Hematopoietic multipotent progenitor cell treated with erythropoietin and hydrocortisone succinate and interleukin-3 and kit ligand, for 4 days (in vitro differentiated cells): ENCODE results near the gene LRRIQ1.
"Not testable (repeated sequence)": the region's sequence is repeated elsewhere in the genome, so short reads cannot be mapped to it uniquely, and the experiment has no call there.

Experiments
- DNase-seq: peaks from one replicate; pipeline ENCODE4 v3.0.0-alpha.2; 2015

The LRRIQ1 gene, protein sequence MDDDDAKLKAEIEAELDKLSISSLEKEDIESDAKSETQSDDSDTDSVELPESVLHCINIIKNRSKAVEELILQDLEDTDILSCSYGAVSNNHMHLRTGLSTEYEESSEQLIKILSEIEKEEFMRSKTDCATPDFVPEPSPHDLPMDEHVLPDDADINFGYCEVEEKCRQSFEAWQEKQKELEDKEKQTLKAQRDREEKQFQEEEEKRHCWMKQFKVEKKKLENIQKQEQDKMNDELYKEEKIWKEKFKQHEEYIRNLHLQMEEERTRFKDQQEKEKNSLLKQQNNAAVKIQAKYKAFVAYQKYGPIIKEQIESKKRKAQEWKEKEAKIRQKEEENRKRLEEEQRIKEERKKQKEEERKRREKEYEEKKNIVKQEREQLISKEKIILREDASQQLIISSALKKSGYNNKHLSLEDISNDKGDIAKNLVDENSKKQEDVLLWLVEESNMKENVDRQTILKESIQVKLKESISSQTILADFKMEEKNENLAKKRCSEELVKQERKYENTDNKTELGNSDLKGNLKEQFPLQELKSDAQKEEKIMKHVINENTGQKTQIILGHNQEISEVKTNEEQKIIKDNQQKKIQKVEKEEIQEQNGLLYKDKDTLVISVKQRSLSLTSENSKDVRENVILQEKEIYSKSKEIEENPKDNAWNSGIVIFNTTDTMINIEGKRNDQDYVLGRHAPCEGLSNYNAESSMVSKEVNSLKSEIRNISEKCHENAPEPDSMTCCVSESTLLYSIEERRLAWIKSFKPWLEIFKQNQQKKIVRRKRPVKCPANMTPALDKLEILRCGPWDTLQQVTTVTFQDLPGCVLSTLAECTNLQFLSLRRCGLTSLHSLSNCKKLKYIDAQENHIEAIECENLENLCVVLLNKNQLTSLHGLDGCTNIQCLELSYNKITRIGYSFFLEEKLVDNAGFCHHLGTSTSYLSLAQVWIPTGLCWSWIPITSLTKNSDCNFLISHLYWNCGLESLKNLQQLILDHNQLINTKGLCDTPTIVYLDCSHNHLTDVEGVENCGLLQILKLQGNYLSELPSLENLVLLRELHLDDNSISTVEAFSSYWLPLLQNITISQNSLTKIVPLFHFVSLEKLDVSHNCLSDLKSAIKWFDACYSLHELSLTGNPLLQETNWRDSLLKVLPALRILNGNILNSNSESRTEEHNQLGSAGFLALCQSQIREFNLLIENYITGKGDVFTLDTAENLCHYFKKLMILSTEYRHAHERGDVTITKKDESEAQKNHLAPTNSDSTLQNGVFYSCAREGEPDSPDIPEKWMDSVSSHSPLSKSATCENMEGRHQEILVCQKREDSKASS (N-terminal part only)

DNA sequence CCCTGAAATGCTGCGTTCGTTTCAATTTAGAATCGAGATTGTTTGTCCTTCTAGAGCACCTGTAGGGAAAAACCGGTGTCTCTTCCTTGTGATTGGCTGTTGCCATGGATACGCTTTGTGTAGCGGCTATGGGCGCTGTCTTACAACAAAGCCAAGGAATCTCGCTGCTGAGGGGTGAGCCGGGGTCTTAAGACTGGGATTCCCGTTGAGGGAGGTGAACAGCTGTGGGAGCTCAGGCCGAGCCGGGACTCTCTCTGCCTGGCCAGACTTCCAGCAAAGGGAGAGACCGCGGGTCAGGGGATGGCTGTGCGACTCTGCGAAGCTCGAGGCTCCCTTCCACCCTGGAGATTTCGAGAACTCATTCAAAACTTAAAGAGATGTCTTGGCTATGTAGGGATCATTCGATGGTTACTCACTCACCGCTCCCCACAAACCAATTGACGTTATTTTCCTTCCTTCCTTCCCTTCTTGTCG, at the start of gene LRRIQ1, which contains the start of gene TSPAN19:
Gene LRRIQ1, plus strand, starts transcription at position 118 of the 474 bp plus-strand sequence. CDS start 1,826 bp downstream, outside the sequence.
Gene TSPAN19, minus strand, starts transcription at position 44 of the 474 bp plus-strand sequence. CDS start 6,331 bp downstream, outside the sequence.
- peak; percentile 18 for DNase-seq

GRCh38 chr12:84986586-84986985, 49.6 kb upstream of the LRRIQ1 start:
- DNase-seq: no peak

DNA sequence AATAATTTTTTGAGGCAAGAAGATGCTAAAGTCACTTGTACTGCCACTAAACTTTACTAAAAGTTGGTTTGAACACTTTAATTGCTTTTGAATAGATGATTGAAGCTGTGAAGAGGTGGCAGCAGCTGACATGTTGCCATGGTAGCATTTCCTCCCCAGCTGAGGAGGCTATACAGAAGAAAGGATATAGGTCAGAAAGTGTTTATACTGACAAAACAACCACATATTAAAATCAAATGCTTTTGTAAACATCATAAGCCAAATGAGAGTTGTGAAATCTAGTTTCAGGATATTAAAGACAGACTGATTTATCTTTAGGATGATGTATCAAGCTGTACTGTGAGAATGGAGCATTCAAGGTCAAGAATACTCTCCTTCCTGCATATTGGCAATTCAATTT, 41.7 kb upstream of the LRRIQ1 start:
- DNase-seq: no peak

DNA sequence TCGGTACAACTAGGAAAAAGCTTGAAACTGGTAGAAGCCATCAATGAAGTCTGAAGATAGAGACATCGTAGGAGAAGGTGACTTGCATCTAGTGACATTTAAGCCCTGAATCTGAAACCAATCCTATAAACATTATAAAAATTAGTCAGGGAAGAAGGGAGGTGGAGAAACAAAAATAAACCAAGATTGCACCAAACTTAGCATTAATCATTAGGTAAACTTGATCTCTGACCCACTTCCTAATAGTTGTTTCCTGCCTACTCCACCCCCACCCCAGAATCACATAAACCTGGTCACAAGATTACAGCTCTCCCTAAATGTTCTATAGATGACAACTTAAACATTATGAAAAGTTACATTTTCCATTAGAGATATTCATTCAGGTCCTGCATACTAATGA, 40.5 kb upstream of the LRRIQ1 start:
- DNase-seq: no peak

GRCh38 chr12:84996759-84997158, 39.4 kb upstream of the LRRIQ1 start:
- no peak for DNase-seq

- no peak for DNase-seq
Measured at GRCh38 chr12:84998341-84998740, 37.8 kb upstream of the LRRIQ1 start.

DNA sequence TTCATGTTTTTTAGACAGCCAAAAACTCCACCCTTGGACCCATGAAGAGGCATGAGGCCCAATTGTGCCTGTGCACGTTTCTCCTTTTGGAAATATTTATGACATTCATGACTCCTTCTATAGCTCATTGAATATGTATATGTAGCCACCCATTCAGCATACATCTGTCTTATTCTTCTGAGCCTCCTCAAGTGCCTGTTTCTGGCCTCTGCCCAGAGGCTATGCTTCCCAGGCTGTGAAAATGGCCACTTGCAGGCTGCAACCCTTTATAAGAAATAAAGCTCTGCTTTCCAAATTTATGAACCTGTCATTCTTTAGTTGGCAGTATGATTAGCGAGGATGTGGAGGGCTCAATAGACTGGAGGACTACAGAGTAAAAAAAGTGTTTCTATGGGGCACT, 35.4 kb upstream of the LRRIQ1 start:
- DNase-seq: no peak

GRCh38 chr12:85002778-85003296, 33.3 kb upstream of the LRRIQ1 start:
- no peak for DNase-seq

DNA sequence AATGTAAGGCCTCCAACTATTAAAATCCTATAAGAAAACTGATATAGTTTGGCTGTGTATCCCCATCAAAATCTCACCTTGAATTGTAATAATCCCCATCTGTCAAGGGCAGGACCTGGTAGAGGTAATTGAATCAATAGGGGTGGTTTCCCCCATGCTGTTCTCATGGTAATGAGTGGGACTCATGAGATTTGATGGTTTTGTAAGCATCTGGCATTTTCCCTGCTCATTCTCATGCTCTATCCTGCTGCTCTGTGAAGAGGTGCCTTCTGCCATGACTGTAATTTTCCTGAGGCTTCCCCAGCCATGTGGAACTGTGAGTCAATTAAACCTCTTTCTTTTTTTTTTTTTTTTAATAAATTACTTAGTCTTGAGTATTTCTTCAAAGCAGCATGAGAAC, 31.9 kb upstream of the LRRIQ1 start:
- no peak for DNase-seq

DNA sequence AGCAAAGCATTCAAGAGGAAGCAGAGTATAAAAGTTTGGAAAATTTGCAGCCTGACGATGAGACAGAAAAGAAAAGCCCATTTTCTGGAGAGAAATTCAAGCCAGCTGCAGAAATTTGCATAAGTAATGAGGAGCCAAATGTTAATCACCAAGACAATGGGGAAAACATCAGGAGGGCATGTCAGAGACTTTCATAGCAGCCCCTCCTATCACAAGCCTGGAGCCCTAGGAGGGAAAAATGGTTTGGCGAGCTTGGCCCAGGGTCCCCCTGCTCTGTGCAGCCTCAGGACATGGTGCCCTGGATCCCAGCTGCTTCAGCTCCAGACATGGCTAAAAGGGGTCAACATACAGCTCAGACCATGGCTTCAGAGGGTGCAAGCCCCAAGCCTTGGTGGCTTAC, 31.1 kb upstream of the LRRIQ1 start:
- not testable (repeated sequence) for DNase-seq

GRCh38 chr12:85005615-85006014, 30.5 kb upstream of the LRRIQ1 start:
- no peak for DNase-seq

GRCh38 chr12:85006206-85006605, 29.9 kb upstream of the LRRIQ1 start:
- no peak for DNase-seq

DNA sequence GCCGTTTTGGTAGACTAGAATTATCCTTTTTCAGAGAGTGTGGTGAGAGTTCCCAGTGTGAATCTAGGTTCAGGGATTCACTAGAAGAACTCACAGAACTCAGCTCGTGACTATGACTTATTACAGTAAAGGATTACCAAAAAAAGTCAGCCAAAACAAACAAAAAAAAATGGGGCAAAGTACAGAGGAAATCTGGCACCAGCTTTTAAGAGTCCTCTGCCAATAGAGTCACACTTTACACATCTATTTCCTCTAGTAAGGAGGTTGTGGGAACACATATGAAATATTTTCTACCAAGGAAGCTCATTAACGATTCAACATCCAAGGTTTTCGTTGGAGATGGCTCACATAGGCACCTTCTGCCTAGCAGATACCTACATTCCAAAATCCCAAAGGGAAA, 28.3 kb upstream of the LRRIQ1 start:
- no peak for DNase-seq

GRCh38 chr12:85016413-85016812, 19.7 kb upstream of the LRRIQ1 start:
- DNase-seq: no peak

- DNase-seq: no peak
Measured at GRCh38 chr12:85017133-85017532, 19.0 kb upstream of the LRRIQ1 start.

GRCh38 chr12:85017618-85018017, 18.5 kb upstream of the LRRIQ1 start:
- DNase-seq: no peak

GRCh38 chr12:85018098-85018497, 18.1 kb upstream of the LRRIQ1 start:
- DNase-seq: no peak

GRCh38 chr12:85029456-85029855, 6.7 kb upstream of the LRRIQ1 start:
- peak; percentile 56 for DNase-seq

DNA sequence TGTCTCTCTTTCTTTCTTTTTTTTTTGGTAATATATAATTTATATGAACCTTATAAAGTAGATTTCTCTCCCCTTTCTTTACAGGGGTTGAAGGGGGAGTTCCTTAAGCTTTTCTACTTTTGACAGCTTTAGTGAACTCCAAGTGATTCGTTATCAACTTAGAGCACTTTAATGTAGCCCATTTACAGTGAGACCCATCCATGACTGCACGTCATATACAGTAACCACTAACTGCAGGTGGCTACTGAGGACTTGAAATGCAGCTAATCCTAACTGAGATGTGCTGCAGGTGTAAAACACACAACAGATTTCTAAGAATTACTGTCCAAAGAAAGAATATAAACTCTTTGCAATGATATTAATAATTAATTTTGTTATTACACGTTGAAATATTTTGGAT, 582 bp downstream of the LRRIQ1 start:
- no peak for DNase-seq

DNA sequence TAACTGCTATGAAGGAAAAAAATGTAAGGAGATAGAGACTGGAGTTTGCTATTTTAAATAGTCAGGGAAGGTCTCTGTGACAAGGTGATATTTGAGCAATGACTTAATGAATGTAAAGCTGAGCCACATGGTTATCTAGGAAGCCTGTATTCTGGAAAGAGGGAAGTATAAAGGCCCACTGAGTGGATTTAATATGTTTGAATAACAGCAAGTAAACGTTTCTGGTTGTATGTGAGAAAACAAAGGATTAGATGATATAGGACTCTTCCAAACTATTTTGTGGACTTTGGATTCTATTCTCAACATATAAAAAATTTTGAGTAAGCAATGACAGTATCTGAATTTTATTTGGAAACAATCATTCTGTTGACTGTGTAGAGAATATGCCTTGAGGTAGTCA, 5.2 kb downstream of the LRRIQ1 start:
- no peak for DNase-seq

GRCh38 chr12:85043829-85044228, 7.7 kb downstream of the LRRIQ1 start:
- DNase-seq: no peak

DNA sequence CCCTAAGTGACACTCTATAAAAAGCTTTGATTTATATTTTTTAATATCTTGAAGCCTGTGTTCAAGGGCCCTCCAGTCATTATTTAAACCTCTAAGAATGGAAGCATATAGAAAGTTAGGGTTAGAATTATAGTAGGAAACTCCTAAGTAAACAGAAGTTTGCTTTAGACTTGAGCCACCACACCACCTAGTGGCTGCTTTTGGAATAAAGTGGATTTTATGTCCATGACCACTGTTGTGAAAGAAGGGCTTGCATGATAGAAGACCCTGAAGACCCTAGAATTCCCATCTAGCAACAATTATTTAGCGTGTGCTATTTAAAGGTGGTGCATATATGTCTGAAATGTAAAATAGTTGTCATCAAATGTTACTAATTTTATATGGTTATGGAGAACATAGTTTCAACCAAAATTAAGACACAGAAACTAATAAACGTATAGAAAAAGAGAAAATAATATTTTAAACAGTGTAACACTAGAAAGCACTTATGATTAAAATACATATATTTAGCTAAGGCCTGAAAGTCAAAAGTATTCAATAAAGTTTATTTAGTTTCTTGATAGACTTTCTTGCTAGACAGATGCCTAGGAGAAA, 21.3 kb downstream of the LRRIQ1 start:
- peak; percentile 71 for DNase-seq
